Measurements from ENCODE around the gene TMEM161B. TPM values are rescaled to one million over a fixed set of nuclear protein-coding genes. Genes with fewer than 3 reads are reported as not detected.

Gene TMEM161B
- total RNA-seq (2022) (22.1 and 27.0 TPM in 2 replicates), Bru-seq, nascent RNA (percentile 90 among the genes with signal in this experiment), BruChase-seq, experiment 1, labeled RNA remaining after a 2-hour chase (percentile 90 among the genes with signal in this experiment), BruChase-seq, experiment 2, labeled RNA remaining after a 6-hour chase (percentile 73 among the genes with signal in this experiment)
- long read RNA-seq, transcript TMEM161B-201 (12 exons, 2,594 nt): major isoform, 18 of 36 reads
- long read RNA-seq, partial matches to known transcripts: 2 of 36 reads
- long read RNA-seq, other reads (novel, unspliced or antisense): 16 of 36 reads

DNA sequence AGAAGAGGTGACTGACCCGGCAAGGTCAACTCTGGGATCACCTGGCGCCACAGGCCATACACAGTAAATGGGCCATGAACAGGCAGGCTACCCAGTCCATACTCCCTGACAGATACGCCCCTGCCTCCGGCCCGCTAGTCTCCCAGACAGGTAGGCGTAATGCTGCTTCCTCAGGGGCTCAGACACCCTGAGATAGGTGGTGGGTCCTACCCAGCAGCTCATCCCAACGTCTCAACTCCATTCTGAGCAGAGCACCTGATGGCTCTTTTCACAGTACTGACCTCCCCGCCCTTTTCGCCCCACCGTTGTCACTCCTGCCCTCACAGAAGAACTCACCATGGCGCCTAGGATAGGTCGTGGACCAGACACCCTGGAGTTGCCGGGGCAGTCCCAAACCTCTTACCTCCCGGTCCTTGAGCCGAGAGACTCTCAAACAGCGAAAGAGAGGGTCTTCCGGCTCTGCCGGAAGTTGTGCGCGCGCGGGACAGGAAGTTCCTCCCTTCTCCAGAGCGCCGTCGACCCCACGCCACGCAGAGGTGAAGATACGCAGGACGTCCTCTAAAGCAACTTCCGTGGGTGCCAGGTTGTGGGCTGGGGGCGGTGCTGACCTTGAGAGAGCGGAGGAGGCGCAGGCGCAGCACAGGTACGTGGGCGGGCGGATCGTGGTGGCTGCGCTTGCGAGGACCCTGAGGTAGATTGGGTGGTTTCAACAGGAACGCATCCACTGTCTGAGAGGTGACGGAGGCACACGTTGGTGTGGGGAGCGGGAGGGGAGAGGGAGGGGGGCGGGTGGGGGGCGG is at the start of gene TMEM161B:
Gene TMEM161B (minus strand): TSS at position 461 of the 800 bp plus-strand sequence. CDS start 122 bp downstream, at position 339.
- Histone ChIP-seq H3K27me3 (replicated peaks; ENCODE audit: control insufficient read depth, insufficient read depth, low read length) (no peaks in the 10 kb centered on the region), H3K4me1 (peaks cover 6% of the 10 kb centered on the region), H3K36me3 (ENCODE audit: control insufficient read depth, insufficient read depth, low read length) (no peaks in the 10 kb centered on the region), H3K4me3 (ENCODE audit: low read depth, low read length) (peak within 1 kb of the TSS; percentile 60), H3K9me3 (no peaks in the 10 kb centered on the region)
- TF ChIP-seq, protein P1, sequence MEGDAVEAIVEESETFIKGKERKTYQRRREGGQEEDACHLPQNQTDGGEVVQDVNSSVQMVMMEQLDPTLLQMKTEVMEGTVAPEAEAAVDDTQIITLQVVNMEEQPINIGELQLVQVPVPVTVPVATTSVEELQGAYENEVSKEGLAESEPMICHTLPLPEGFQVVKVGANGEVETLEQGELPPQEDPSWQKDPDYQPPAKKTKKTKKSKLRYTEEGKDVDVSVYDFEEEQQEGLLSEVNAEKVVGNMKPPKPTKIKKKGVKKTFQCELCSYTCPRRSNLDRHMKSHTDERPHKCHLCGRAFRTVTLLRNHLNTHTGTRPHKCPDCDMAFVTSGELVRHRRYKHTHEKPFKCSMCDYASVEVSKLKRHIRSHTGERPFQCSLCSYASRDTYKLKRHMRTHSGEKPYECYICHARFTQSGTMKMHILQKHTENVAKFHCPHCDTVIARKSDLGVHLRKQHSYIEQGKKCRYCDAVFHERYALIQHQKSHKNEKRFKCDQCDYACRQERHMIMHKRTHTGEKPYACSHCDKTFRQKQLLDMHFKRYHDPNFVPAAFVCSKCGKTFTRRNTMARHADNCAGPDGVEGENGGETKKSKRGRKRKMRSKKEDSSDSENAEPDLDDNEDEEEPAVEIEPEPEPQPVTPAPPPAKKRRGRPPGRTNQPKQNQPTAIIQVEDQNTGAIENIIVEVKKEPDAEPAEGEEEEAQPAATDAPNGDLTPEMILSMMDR (IDR thresholded peaks at IDR 0.05; ENCODE audit: insufficient read depth in 1 of 2, low read depth in 1 of 2, low read length in 1 of 2, severe bottlenecking in 1 of 2, unreplicated experiment in 1 of 2): no peak
- BruUV-seq (replicated peaks): no TSS peak
- Mint-ChIP-seq H3K4me3 (ENCODE audit: unreplicated experiment) (peak within 1 kb of the TSS; percentile 98), H3K9me3 (ENCODE audit: unreplicated experiment) (peaks cover 9% of the 10 kb centered on the region), H3K27me3 (ENCODE audit: insufficient read depth, unreplicated experiment) (no peaks in the 10 kb centered on the region), H3K4me1 (ENCODE audit: low read depth, unreplicated experiment) (peaks cover 16% of the 10 kb centered on the region), H3K27ac (ENCODE audit: unreplicated experiment) (peak within 1 kb of the TSS; percentile 98), H3K36me3 (ENCODE audit: insufficient read depth, unreplicated experiment) (peaks cover 37% of the 10 kb centered on the region)
- peak; percentile 93 to 96 for DNase-seq
- intact Hi-C loops (cut with micrococcal nuclease; ENCODE audit: unreplicated experiment): loop anchor here (1.0 to 5.0 kb wide), 6 partner anchors 9 to 856 kb away; partner anchors contain the start of gene CCNH
- POLR2A ChIA-PET: interaction anchor here (0.6 kb wide), 1 partner anchor 80 kb away, joined by 3 read pairs; no protein-coding TSS in a partner anchor
- CTCF ChIA-PET: interaction anchor here (1.3 kb wide), 1 partner anchor 127 kb away, joined by 9 read pairs; no protein-coding TSS in a partner anchor

DNA sequence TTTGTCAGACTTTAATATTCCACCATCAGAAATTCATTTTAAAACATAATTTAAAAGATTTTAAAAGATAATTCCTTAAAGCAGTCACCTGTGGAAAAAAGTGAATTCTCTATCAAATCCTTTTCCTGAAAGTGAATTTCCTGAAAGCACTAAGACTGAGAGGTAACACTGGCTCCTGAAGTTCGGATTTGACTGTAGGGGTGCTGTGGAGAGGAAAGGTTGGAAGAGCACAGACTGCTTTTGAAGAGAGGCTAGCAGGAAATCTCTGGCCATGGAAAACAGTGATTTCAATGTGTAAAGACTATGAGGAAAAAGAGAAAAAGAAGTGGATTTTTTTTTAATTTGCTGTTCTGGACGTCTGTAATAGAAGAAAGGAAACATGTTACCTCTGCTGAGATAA is 35.7 kb upstream of the TMEM161B start:
- H3K4me1 ChIP-seq: no peaks in the 10 kb centered on the region
- POLR2A ChIA-PET: no interaction called here
- TF ChIP-seq, protein P1 (IDR thresholded peaks at IDR 0.05; ENCODE audit: insufficient read depth in 1 of 2, low read depth in 1 of 2, low read length in 1 of 2, severe bottlenecking in 1 of 2, unreplicated experiment in 1 of 2): no peak
- H3K9me3 ChIP-seq: no peaks in the 10 kb centered on the region; the same call in 1 of the 2 replicates
- no peaks in the 10 kb centered on the region for H3K4me1 Mint-ChIP-seq (ENCODE audit: low read depth, unreplicated experiment)
- no TSS peak for BruUV-seq (replicated peaks)
- H3K27me3 ChIP-seq (replicated peaks; ENCODE audit: control insufficient read depth, insufficient read depth, low read length): no peaks in the 10 kb centered on the region
- CTCF ChIA-PET: no interaction called here
- H3K27me3 Mint-ChIP-seq (ENCODE audit: insufficient read depth, unreplicated experiment): peaks cover 6% of the 10 kb centered on the region
- intact Hi-C loops (cut with micrococcal nuclease; ENCODE audit: unreplicated experiment): no loop called here
- H3K4me3 Mint-ChIP-seq (ENCODE audit: unreplicated experiment): no peak overlapping the region
- no peaks in the 10 kb centered on the region for H3K36me3 Mint-ChIP-seq (ENCODE audit: insufficient read depth, unreplicated experiment)
- no peak overlapping the region for H3K4me3 ChIP-seq (ENCODE audit: low read depth, low read length)
- no peak for DNase-seq
- no peaks in the 10 kb centered on the region for H3K9me3 Mint-ChIP-seq (ENCODE audit: unreplicated experiment)
- H3K36me3 ChIP-seq (ENCODE audit: control insufficient read depth, insufficient read depth, low read length): no peaks in the 10 kb centered on the region
- H3K27ac Mint-ChIP-seq (ENCODE audit: unreplicated experiment): no peak overlapping the region

DNA sequence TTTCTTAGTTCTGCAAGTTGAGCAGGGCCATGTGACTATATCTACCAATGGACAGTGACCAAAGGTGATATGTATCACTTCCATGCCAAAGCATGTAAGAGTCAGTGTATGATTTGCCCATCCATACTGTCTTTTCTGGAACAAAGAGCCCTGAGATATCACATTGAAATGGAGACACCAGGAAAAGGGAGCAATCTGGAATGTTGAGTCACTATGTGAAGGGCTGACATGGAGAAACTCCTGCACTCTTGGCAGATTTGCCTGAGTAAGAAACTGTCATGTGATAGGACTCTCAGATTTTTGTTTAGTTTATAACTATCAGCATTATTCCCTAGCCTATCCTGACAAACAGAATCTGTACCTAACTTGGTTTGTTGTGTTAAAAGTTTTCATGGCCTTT is 29.8 kb upstream of the TMEM161B start:
- TF ChIP-seq, protein P1 (IDR thresholded peaks at IDR 0.05; ENCODE audit: insufficient read depth in 1 of 2, low read depth in 1 of 2, low read length in 1 of 2, severe bottlenecking in 1 of 2, unreplicated experiment in 1 of 2): no peak
- no peaks in the 10 kb centered on the region for H3K36me3 Mint-ChIP-seq (ENCODE audit: insufficient read depth, unreplicated experiment)
- Histone ChIP-seq H3K4me1 (no peaks in the 10 kb centered on the region), H3K36me3 (ENCODE audit: control insufficient read depth, insufficient read depth, low read length) (no peaks in the 10 kb centered on the region), H3K9me3 (no peaks in the 10 kb centered on the region; the same call in 1 of the 2 replicates), H3K27me3 (replicated peaks; ENCODE audit: control insufficient read depth, insufficient read depth, low read length) (no peaks in the 10 kb centered on the region), H3K4me3 (ENCODE audit: low read depth, low read length) (no peak overlapping the region)
- BruUV-seq (replicated peaks): no TSS peak
- intact Hi-C loops (cut with micrococcal nuclease; ENCODE audit: unreplicated experiment): no loop called here
- H3K4me3 Mint-ChIP-seq (ENCODE audit: unreplicated experiment): no peak overlapping the region
- no peaks in the 10 kb centered on the region for H3K27me3 Mint-ChIP-seq (ENCODE audit: insufficient read depth, unreplicated experiment)
- no peak for DNase-seq
- H3K4me1 Mint-ChIP-seq (ENCODE audit: low read depth, unreplicated experiment): no peaks in the 10 kb centered on the region
- POLR2A ChIA-PET: no interaction called here
- H3K27ac Mint-ChIP-seq (ENCODE audit: unreplicated experiment): no peak overlapping the region
- CTCF ChIA-PET: no interaction called here
- H3K9me3 Mint-ChIP-seq (ENCODE audit: unreplicated experiment): peaks cover 5% of the 10 kb centered on the region
